ENCODE measurements around the gene TRIM47.

- no peak for TF ChIP-seq CTCF (conservative IDR thresholded peaks at IDR 0.05)
- TF ChIP-seq EZH2 (IDR thresholded peaks at IDR 0.05; ENCODE audit: low read depth) = no peak
These were observed 22.5 kb upstream of the TRIM47 start for GRCh38 chr17:75900691-75901533.
